Measurements from ENCODE around the gene METTL25B. TPM values are rescaled to one million over a fixed set of nuclear protein-coding genes. Genes with fewer than 3 reads are reported as not detected.
A peak's percentile ranks its signal among the peaks of the same experiment; 100 is the strongest.

Gene METTL25B
- total RNA-seq, 1 donor from 2014 or later = 11.5 TPM

- DNase-seq (ENCODE audit: low read depth) = no peak
These were observed 27.3 kb upstream of the METTL25B start for GRCh38 chr1:156700736-156701531.

GRCh38 chr1:156703336-156703735 lies 24.9 kb upstream of the METTL25B start:
- no peak for DNase-seq (ENCODE audit: low read depth)

GRCh38 chr1:156703741-156704140 lies 24.5 kb upstream of the METTL25B start:
- DNase-seq (ENCODE audit: low read depth) = no peak

GRCh38 chr1:156704166-156704711 lies 24.0 kb upstream of the METTL25B start:
- no peak for DNase-seq (ENCODE audit: low read depth)

GRCh38 chr1:156704930-156705320 lies 23.3 kb upstream of the METTL25B start:
- peak; percentile 58 for DNase-seq (ENCODE audit: low read depth)

GRCh38 chr1:156705321-156705917 lies 22.9 kb upstream of the METTL25B start, which contains the start of gene CRABP2:
Gene CRABP2, minus strand, starts transcription at chr1:156705583. Its CDS starts 137 bp downstream, at chr1:156705446.
- peak; percentile 22 for DNase-seq (ENCODE audit: low read depth)

- no peak for DNase-seq (ENCODE audit: low read depth)
These were observed 22.2 kb upstream of the METTL25B start for GRCh38 chr1:156705918-156706656.

GRCh38 chr1:156706657-156707416 lies 21.4 kb upstream of the METTL25B start:
- no peak for DNase-seq (ENCODE audit: low read depth)

- no peak for DNase-seq (ENCODE audit: low read depth)
These were observed 20.7 kb upstream of the METTL25B start for GRCh38 chr1:156707417-156708217.

GRCh38 chr1:156708218-156708661 lies 20.0 kb upstream of the METTL25B start:
- no peak for DNase-seq (ENCODE audit: low read depth)

- no peak for DNase-seq (ENCODE audit: low read depth)
These were observed 19.2 kb upstream of the METTL25B start for GRCh38 chr1:156709031-156709430.

- peak; percentile 49 for DNase-seq (ENCODE audit: low read depth)
These were observed 18.3 kb upstream of the METTL25B start for GRCh38 chr1:156709757-156710489.

- no peak for DNase-seq (ENCODE audit: low read depth)
These were observed 17.1 kb upstream of the METTL25B start for GRCh38 chr1:156711011-156711817.

GRCh38 chr1:156712626-156713025 lies 15.6 kb upstream of the METTL25B start:
- DNase-seq (ENCODE audit: low read depth) = no peak

- no peak for DNase-seq (ENCODE audit: low read depth)
These were observed 13.4 kb upstream of the METTL25B start for GRCh38 chr1:156714830-156715229.

- DNase-seq (ENCODE audit: low read depth) = no peak
These were observed 10.9 kb upstream of the METTL25B start for GRCh38 chr1:156717351-156717750.

GRCh38 chr1:156721131-156721530 lies 7.1 kb upstream of the METTL25B start:
- DNase-seq (ENCODE audit: low read depth) = no peak

GRCh38 chr1:156721535-156721934 lies 6.7 kb upstream of the METTL25B start:
- no peak for DNase-seq (ENCODE audit: low read depth)

GRCh38 chr1:156725683-156726280 lies 2.5 kb upstream of the METTL25B start:
- DNase-seq (ENCODE audit: low read depth) = peak; percentile 81

Measured in renal cortical epithelial cell (primary cell).